MM.1S (cell line): ENCODE results near the gene SYNGR4.
"Not testable (repeated sequence)": the region's sequence is repeated elsewhere in the genome, so short reads cannot be mapped to it uniquely, and the experiment has no call there.

Experiments
- DNase-seq: peaks from one replicate; pipeline ENCODE4 v3.0.0-alpha.2; 2015
- H2AFZ ChIP-seq: fragments of 300-600 bp; sonication (generic); 2 replicates; pipeline ENCODE4 v1.6.0; 2016; ENCODE audit warnings: antibody characterized with exemption, low read length
- H3F3A ChIP-seq: fragments of 300-600 bp; sonication (generic); 2 replicates; pipeline ENCODE4 v1.6.1; 2016; ENCODE audit warnings: mild to moderate bottlenecking, antibody characterized with exemption, low read length, moderate library complexity, mixed read lengths; ENCODE audit not compliant: insufficient read depth
- H3K27ac ChIP-seq: fragments of 300-600 bp; sonication (generic); 2 replicates; pipeline ENCODE4 v1.5.1; 2016; ENCODE audit warnings: mild to moderate bottlenecking, low read length
- H3K27me3 ChIP-seq: fragments of 300-600 bp; sonication (generic); replicated peaks from 2 replicates; pipeline ENCODE4 v1.6.0; 2016; ENCODE audit warnings: low read length; ENCODE audit not compliant: insufficient read depth
- H3K36me3 ChIP-seq: fragments of 300-600 bp; sonication (generic); replicated peaks from 2 replicates; pipeline ENCODE4 v1.6.1; 2016; ENCODE audit warnings: mild to moderate bottlenecking, low read length, mixed read lengths; ENCODE audit not compliant: insufficient read depth
- H3K4me1 ChIP-seq: fragments of 300-600 bp; sonication (generic); 2 replicates; pipeline ENCODE4 v1.6.1; 2016; ENCODE audit warnings: low read length, mixed read lengths
- H3K4me2 ChIP-seq: fragments of 300-600 bp; sonication (generic); 2 replicates; pipeline ENCODE4 v1.6.0; 2016; ENCODE audit warnings: low read depth, low read length
- H3K4me3 ChIP-seq: fragments of 300-600 bp; sonication (generic); 2 replicates; pipeline ENCODE4 v1.5.1; 2016; ENCODE audit warnings: low read length, mixed read lengths
- H3K79me2 ChIP-seq: fragments of 300-600 bp; sonication (generic); 2 replicates; pipeline ENCODE4 v1.6.1; 2016; ENCODE audit warnings: mixed run types, low read length, mixed read lengths
- H3K9ac ChIP-seq: fragments of 300-600 bp; sonication (generic); 2 replicates; pipeline ENCODE4 v1.6.1; 2016; ENCODE audit warnings: low read length, mixed read lengths
- H3K9me2 ChIP-seq: fragments of 300-600 bp; sonication (generic); replicated peaks from 2 replicates; pipeline ENCODE4 v1.6.1; 2016; ENCODE audit warnings: mild to moderate bottlenecking, low read length, mixed read lengths; ENCODE audit not compliant: insufficient read depth
- H3K9me3 ChIP-seq: fragments of 300-600 bp; sonication (generic); replicated peaks from 2 replicates; pipeline ENCODE4 v1.6.1; 2016; ENCODE audit warnings: mild to moderate bottlenecking, low read length, mixed read lengths; ENCODE audit not compliant: insufficient read depth
- H4K20me1 ChIP-seq: fragments of 300-600 bp; sonication (generic); 2 replicates; pipeline ENCODE4 v1.6.1; 2016; ENCODE audit warnings: mild to moderate bottlenecking, low read length, moderate library complexity, mixed read lengths; ENCODE audit not compliant: insufficient read depth
- EZH2 ChIP-seq: fragments of 300-600 bp; sonication (generic); optimal IDR thresholded peaks from 2 replicates; pipeline ENCODE3; 2017; ENCODE audit warnings: low read depth, mild to moderate bottlenecking, antibody characterized with exemption, low read length, mixed read lengths
- EZH2phosphoT487 ChIP-seq: fragments of 300-600 bp; sonication (generic); IDR thresholded peaks from 2 replicates; pipeline ENCODE4 v1.6.1; 2018; ENCODE audit warnings: antibody characterized with exemption, low read length
- TF ChIP-seq, protein P1 (sequence below): fragments of 300-600 bp; sonication (generic); IDR thresholded peaks from 2 replicates; pipeline ENCODE4 v1.5.1; 2016; ENCODE audit warnings: antibody characterized with exemption, low read length, mixed read lengths

The SYNGR4 gene, protein sequence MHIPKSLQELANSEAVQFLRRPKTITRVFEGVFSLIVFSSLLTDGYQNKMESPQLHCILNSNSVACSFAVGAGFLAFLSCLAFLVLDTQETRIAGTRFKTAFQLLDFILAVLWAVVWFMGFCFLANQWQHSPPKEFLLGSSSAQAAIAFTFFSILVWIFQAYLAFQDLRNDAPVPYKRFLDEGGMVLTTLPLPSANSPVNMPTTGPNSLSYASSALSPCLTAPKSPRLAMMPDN

DNA sequence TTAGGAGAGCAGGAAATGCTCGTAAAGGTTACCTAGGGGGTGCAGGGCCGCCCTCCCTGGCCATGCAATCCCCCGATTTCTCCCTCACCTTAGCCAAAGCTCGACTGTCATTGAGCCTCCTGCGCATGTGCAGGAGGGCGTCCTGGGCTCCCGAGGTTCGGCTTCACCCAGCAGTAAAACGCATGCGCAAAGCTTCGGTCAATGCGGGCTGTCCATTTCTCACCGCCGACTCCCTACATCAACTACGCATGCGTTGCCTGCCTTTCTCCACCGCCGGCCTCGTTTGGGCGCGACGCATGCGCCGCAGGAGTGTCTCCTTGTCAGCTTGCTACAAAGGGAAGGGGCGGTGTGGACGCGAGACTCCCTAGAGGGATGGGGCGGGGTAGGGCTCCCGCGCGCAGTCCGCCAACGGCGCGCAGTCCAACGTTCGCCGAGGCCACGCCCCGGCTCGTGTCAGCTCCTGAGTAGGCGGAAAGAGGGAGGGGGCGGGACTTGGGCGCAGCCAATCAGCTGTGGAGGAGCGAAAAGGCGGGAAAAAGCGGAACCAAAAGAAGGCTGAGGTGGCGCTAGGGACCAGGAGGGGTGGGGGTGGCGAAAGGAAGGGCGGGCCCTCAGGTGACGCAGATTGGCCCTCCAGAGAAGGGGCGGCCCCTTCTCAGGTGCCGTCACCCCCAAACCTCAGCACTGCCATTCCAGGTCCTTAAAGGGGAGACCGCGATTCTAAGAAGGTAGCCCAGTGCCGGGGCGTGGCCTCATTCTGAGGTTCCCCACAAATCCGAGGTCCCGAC, at the start of gene SYNGR4, which contains the start of gene TMEM143:
Gene SYNGR4, plus strand, starts transcription at position 558 of the 788 bp plus-strand sequence. CDS start 1,476 bp downstream, outside the sequence.
Gene TMEM143, minus strand, starts transcription at position 131 of the 788 bp plus-strand sequence. Its CDS starts 20 bp downstream, at position 111.
- TF ChIP-seq EZH2 (no peak), EZH2phosphoT487 (no peak)
- TF ChIP-seq, protein P1, sequence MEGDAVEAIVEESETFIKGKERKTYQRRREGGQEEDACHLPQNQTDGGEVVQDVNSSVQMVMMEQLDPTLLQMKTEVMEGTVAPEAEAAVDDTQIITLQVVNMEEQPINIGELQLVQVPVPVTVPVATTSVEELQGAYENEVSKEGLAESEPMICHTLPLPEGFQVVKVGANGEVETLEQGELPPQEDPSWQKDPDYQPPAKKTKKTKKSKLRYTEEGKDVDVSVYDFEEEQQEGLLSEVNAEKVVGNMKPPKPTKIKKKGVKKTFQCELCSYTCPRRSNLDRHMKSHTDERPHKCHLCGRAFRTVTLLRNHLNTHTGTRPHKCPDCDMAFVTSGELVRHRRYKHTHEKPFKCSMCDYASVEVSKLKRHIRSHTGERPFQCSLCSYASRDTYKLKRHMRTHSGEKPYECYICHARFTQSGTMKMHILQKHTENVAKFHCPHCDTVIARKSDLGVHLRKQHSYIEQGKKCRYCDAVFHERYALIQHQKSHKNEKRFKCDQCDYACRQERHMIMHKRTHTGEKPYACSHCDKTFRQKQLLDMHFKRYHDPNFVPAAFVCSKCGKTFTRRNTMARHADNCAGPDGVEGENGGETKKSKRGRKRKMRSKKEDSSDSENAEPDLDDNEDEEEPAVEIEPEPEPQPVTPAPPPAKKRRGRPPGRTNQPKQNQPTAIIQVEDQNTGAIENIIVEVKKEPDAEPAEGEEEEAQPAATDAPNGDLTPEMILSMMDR, result no peak

DNA sequence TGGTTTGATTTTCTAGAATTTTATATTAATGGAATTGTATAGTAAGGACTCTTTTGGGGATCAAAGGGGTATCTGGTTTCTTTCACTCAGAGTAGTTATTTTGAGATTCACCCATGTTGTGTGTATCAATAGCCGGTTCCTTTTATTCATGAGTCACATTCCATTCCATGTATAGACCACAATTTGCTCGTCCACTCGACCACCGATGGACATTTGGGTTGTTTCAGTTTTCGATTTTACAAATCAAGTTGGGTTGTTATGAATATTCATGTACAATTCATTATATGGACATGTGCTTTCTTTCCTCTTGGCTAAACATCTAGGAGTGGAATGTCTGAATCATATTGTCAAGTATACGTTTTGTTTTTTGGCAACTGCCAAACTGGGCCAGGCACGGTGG, 48.5 kb upstream of the SYNGR4 start:
- Histone ChIP-seq H3K9ac (no peak overlapping the region), H3K27ac (no peak overlapping the region), H3K9me3 (no peaks in the 10 kb centered on the region), H4K20me1 (no peaks in the 10 kb centered on the region), H3K79me2 (no peaks in the 10 kb centered on the region), H3K4me2 (no peak overlapping the region), H3K4me1 (peaks cover 7% of the 10 kb centered on the region), H3F3A (no peaks in the 10 kb centered on the region), H3K9me2 (no peaks in the 10 kb centered on the region), H3K36me3 (no peaks in the 10 kb centered on the region), H3K4me3 (no peak overlapping the region), H2AFZ (no peak overlapping the region), H3K27me3 (no peaks in the 10 kb centered on the region)
- no peak for DNase-seq
- TF ChIP-seq, protein P1, result no peak
- TF ChIP-seq EZH2, result no peak
- no peak for TF ChIP-seq EZH2phosphoT487

More for the DNA sequence above, at the start of gene SYNGR4, which contains the start of gene TMEM143:
- Histone ChIP-seq H3K9ac (peak within 1 kb of the TSS; percentile 92), H3K9me2 (no peaks in the 10 kb centered on the region), H4K20me1 (no peaks in the 10 kb centered on the region), H3K79me2 (0 out of 2 replicates have a peak, but pooled peaks cover 7% of the 10 kb centered on the region), H2AFZ (peak within 1 kb of the TSS; percentile 86), H3K4me1 (peaks cover 18% of the 10 kb centered on the region), H3K36me3 (no peaks in the 10 kb centered on the region), H3K4me3 (peak within 1 kb of the TSS; percentile 77), H3F3A (peaks cover 12% of the 10 kb centered on the region), H3K27me3 (no peaks in the 10 kb centered on the region), H3K9me3 (no peaks in the 10 kb centered on the region), H3K4me2 (peak within 1 kb of the TSS; percentile 97), H3K27ac (peak within 1 kb of the TSS; percentile 93)
- DNase-seq, result peak; percentile 100

DNA sequence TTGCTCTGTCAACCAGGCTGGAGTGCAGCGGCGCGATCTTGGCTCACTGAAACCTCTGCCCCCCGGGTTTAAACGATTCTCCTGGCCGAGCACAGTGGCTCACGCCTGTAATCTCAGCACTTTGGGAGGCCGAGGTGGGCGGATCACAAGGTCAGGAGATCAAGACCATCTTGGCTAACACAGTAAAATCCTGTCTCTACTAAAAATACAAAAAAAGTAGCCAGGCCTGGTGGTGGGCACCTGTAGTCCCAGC, 46.5 kb upstream of the SYNGR4 start:
- peaks cover 14% of the 10 kb centered on the region for H3K4me1 ChIP-seq
- not testable (repeated sequence) for H3K9me2 ChIP-seq, H3K36me3 ChIP-seq, H3K9ac ChIP-seq, H3K4me2 ChIP-seq, H3K9me3 ChIP-seq, H2AFZ ChIP-seq, H3F3A ChIP-seq, H3K27me3 ChIP-seq, H3K79me2 ChIP-seq, DNase-seq, H3K27ac ChIP-seq, H4K20me1 ChIP-seq, H3K4me3 ChIP-seq
